Breast epithelium (tissue), 3 donors: Measurements from ENCODE around the gene FMO5.

Experiments
- POLR2A ChIP-seq: fragments of 450-650 bp; IDR thresholded peaks from one replicate; pipeline ENCODE4 v1.6.1; 2016; ENCODE audit warnings: antibody characterized with exemption, mild to moderate bottlenecking, moderate library complexity
- POLR2AphosphoS5 ChIP-seq, 3 donors: sonication (generic); formaldehyde crosslinking; IDR thresholded peaks; one replicate each; pipeline ENCODE4 v1.6.1; 2017; ENCODE audit warnings: antibody characterized with exemption in 3 of 3
- TF ChIP-seq, protein P1 (sequence below), 3 donors: fragments of 450-650 bp; IDR thresholded peaks; one replicate each; pipeline ENCODE4 v1.5.1; 2016 to 2017; ENCODE audit warnings: antibody characterized with exemption in 3 of 3, mild to moderate bottlenecking in 3 of 3, moderate library complexity in 3 of 3

DNA sequence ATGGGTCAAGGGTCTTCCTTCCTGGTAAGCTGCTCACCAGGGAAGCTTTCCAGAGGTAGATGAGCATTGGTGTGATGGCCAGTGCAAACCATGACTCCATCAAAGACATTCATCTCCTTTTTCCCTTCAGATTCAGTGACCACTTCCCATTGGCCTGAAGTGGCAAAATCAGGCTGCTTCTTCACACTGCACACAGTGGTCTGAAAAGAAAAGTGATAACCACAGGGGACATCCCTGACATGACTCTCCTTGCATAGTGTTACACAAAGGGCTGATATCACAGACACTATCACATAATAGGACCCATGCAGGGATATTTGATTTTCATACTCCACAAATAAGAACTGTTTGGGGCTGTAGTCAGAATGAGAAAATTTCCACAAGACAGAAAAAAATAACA lies 11.9 kb downstream of the FMO5 start:
- TF ChIP-seq, protein P1, sequence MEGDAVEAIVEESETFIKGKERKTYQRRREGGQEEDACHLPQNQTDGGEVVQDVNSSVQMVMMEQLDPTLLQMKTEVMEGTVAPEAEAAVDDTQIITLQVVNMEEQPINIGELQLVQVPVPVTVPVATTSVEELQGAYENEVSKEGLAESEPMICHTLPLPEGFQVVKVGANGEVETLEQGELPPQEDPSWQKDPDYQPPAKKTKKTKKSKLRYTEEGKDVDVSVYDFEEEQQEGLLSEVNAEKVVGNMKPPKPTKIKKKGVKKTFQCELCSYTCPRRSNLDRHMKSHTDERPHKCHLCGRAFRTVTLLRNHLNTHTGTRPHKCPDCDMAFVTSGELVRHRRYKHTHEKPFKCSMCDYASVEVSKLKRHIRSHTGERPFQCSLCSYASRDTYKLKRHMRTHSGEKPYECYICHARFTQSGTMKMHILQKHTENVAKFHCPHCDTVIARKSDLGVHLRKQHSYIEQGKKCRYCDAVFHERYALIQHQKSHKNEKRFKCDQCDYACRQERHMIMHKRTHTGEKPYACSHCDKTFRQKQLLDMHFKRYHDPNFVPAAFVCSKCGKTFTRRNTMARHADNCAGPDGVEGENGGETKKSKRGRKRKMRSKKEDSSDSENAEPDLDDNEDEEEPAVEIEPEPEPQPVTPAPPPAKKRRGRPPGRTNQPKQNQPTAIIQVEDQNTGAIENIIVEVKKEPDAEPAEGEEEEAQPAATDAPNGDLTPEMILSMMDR (IDR thresholded peaks at IDR 0.05) = no peak
- TF ChIP-seq POLR2A (no peak), POLR2AphosphoS5 (IDR thresholded peaks at IDR 0.05) (no peak)
